Epithelial cell of proximal tubule (primary cell): ENCODE data around the gene FAM118B. TPM values are rescaled to one million over a fixed set of nuclear protein-coding genes. Genes with fewer than 3 reads are reported as not detected.

Experiments
- DNase-seq: peaks from one replicate; pipeline ENCODE4 v3.0.0-alpha.2; 2011; ENCODE audit warnings: low read depth
- H3K4me3 ChIP-seq: 2 replicates; pipeline ENCODE4 v1.5.1; 2011; ENCODE audit warnings: low read depth, mild to moderate bottlenecking, low read length
- CTCF ChIP-seq: conservative IDR thresholded peaks from 2 replicates; pipeline ENCODE4 v1.5.1; 2012; ENCODE audit warnings: low read depth, mild to moderate bottlenecking, low read length
- total RNA-seq: library from RNA; depleted of rRNA; stranded (reverse); fragments of >200 nt; gene quantifications from 2 replicates; pipeline ENCODE4 v1.2.3, GENCODE V29; 2015

The FAM118B gene
- total RNA-seq, 1 donor from 2014 or later, result 26.0 TPM

GRCh38 chr11:126256216-126256615 lies 44.6 kb downstream of the FAM118B start:
- no peak for TF ChIP-seq CTCF
- H3K4me3 ChIP-seq, result no peak overlapping the region
- no peak for DNase-seq

GRCh38 chr11:126257144-126257543 lies 45.6 kb downstream of the FAM118B start:
- DNase-seq, result no peak
- no peak for TF ChIP-seq CTCF
- H3K4me3 ChIP-seq, result no peak overlapping the region

GRCh38 chr11:126257764-126258163 lies 46.2 kb downstream of the FAM118B start:
- no peak for DNase-seq
- no peak for TF ChIP-seq CTCF

GRCh38 chr11:126262216-126262615 lies 50.6 kb downstream of the FAM118B start:
- no peak for TF ChIP-seq CTCF
- DNase-seq, result no peak
- no peak overlapping the region for H3K4me3 ChIP-seq

More at GRCh38 chr11:126257764-126258163, 46.2 kb downstream of the FAM118B start:
- H3K4me3 ChIP-seq, result no peak overlapping the region

GRCh38 chr11:126263489-126263888 lies 51.9 kb downstream of the FAM118B start:
- TF ChIP-seq CTCF, result no peak
- H3K4me3 ChIP-seq, result no peak overlapping the region
- no peak for DNase-seq

GRCh38 chr11:126265811-126266210 lies 54.2 kb downstream of the FAM118B start:
- no peak overlapping the region for H3K4me3 ChIP-seq

More at GRCh38 chr11:126265811-126266210, 54.2 kb downstream of the FAM118B start:
- TF ChIP-seq CTCF, result peak; percentile 24
- no peak for DNase-seq
